HepG2 (cell line): ENCODE results near the gene SYTL1. TPM values are rescaled to one million over a fixed set of nuclear protein-coding genes. Genes with fewer than 3 reads are reported as not detected.

Experiments used
- ATAC-seq: fragments of 200-7000 bp; cut with Tn5 transposase; 3 replicates; pipeline ENCODE4 v1.9.1; 2020; ENCODE audit warnings: mild to moderate bottlenecking, moderate library complexity
- BruUV-seq: library from RNA; stranded (reverse); fragments of 400-500 nt; replicated peaks from 2 replicates; lab custom pipeline; 2021; lab: Mats Ljungman, UMichigan
- CTCF ChIA-PET: fragments of 300-600 bp; formaldehyde crosslinking; extraction: SDS; loops from one replicate; lab custom pipeline; 2021; ENCODE audit warnings: low total read pairs, inconsistent platforms, low intra/inter-chr PET ratio; lab: Yijun Ruan, JAX
- POLR2A ChIA-PET: fragments of 350-600 bp; sonication (Branson Sonifier 250); formaldehyde crosslinking; loops from one replicate; lab custom pipeline; 2020; ENCODE audit warnings: antibody characterized with exemption, inconsistent platforms; lab: Yijun Ruan, JAX
- DNase-seq: peaks from one replicate; pipeline ENCODE4 v3.0.0-alpha.2; 2015; ENCODE audit warnings: low spot score
- FAIRE-seq: peaks from 3 replicates; lab custom pipeline; 2011; peaks lifted over from hg19 to GRCh38; lab: Jason Lieb, UNC
- H2AFZ ChIP-seq: one replicate; pipeline ENCODE4 v1.6.1; 2011; ENCODE audit warnings: low read length, inconsistent platforms
- H3K27ac ChIP-seq: fragments of 300-600 bp; 3 replicates; pipeline ENCODE4 v1.8.0; 2011; ENCODE audit warnings: mixed run types, mild to moderate bottlenecking, mixed read lengths, low read length, inconsistent platforms; ENCODE audit not compliant: insufficient read depth; ENCODE audit errors: extremely low read length
- H3K27me3 ChIP-seq, 2 experiments: fragments of 200-600 bp in 1 of 2; 2 replicates in 1 of 2; 3 replicates in 1 of 2; pipeline versions ENCODE4 v1.6.0 to v1.8.0; 2011; ENCODE audit warnings: low read length in 2 of 2, mild to moderate bottlenecking in 2 of 2, moderate library complexity in 2 of 2, inconsistent platforms in 1 of 2; ENCODE audit not compliant: insufficient read depth in 2 of 2, control insufficient read depth in 1 of 2
- H3K36me3 ChIP-seq, 2 experiments: fragments of 200-600 bp in 1 of 2; replicated peaks in 1 of 2; 2 replicates in 1 of 2; 3 replicates in 1 of 2; pipeline versions ENCODE4 v1.5.1 to v1.8.0; 2011; ENCODE audit warnings: low read length in 2 of 2, inconsistent platforms in 1 of 2; ENCODE audit not compliant: insufficient read depth in 2 of 2, control insufficient read depth in 1 of 2
- H3K4me1 ChIP-seq: 2 replicates; pipeline ENCODE4 v1.5.1; 2012; ENCODE audit warnings: low read length, inconsistent platforms; ENCODE audit not compliant: insufficient read depth
- H3K4me2 ChIP-seq: 2 replicates; pipeline ENCODE4 v1.6.0; 2011; ENCODE audit warnings: low read depth, low read length, inconsistent platforms
- H3K4me3 ChIP-seq, 3 experiments: fragments of 200-600 bp in 1 of 3; sonication (generic), shearing (Covaris generic) in 1 of 3; replicated peaks in 1 of 3; 2 replicates each; pipeline ENCODE4 v1.5.1; 2011 to 2016; ENCODE audit warnings: low read length in 3 of 3, inconsistent platforms in 2 of 3, low read depth in 2 of 3, mild to moderate bottlenecking in 2 of 3, control low read depth in 1 of 3, mixed read lengths in 1 of 3; ENCODE audit not compliant: insufficient read depth in 1 of 3
- H3K79me2 ChIP-seq: one replicate; pipeline ENCODE4 v1.6.1; 2011; ENCODE audit warnings: low read length, inconsistent platforms; ENCODE audit not compliant: insufficient read depth
- H3K9ac ChIP-seq: 2 replicates; pipeline ENCODE4 v1.6.0; 2011; ENCODE audit warnings: mild to moderate bottlenecking, low read depth, low read length, inconsistent platforms; ENCODE audit not compliant: insufficient read depth
- H3K9me3 ChIP-seq: 2 replicates; pipeline ENCODE4 v1.5.1; 2012; ENCODE audit warnings: mild to moderate bottlenecking, low read length
- H4K20me1 ChIP-seq: 2 replicates; pipeline ENCODE4 v1.6.0; 2011; ENCODE audit warnings: inconsistent platforms, mild to moderate bottlenecking, low read length, moderate library complexity; ENCODE audit not compliant: insufficient read depth
- ARHGAP35 ChIP-seq: sonication (generic); formaldehyde crosslinking; IDR thresholded peaks from 2 replicates; pipeline ENCODE4 v1.9.0; 2022; ENCODE audit warnings: mild to moderate bottlenecking, inconsistent platforms, moderate library complexity, missing genetic modification reagents, borderline replicate concordance
- JUNB ChIP-seq: sonication (generic); formaldehyde crosslinking; IDR thresholded peaks from 2 replicates; pipeline ENCODE4 v1.8.0; 2022; ENCODE audit warnings: missing genetic modification reagents, mild to moderate bottlenecking, borderline replicate concordance
- ZFP1 ChIP-seq: IDR thresholded peaks from 2 replicates; pipeline ENCODE4 v1.6.1; 2016
- ZNF17 ChIP-seq: sonication (generic); formaldehyde crosslinking; IDR thresholded peaks from 2 replicates; pipeline ENCODE4 v1.5.0; 2020; ENCODE audit warnings: mild to moderate bottlenecking, missing genetic modification reagents
- ZNF251 ChIP-seq: sonication (generic); formaldehyde crosslinking; IDR thresholded peaks from 2 replicates; pipeline ENCODE4 v1.9.0; 2021; ENCODE audit warnings: mild to moderate bottlenecking, missing genetic modification reagents
- ZNF567 ChIP-seq: sonication (generic); formaldehyde crosslinking; IDR thresholded peaks from 2 replicates; pipeline ENCODE4 v1.8.1; 2023; ENCODE audit warnings: mild to moderate bottlenecking, missing genetic modification reagents, borderline replicate concordance
- WGBS: methylation state at CpG from one replicate; pipeline ENCODE4 v1.1.6; 2017; ENCODE audit warnings: low lambda C conversion rate; 5-methylcytosine and 5-hydroxymethylcytosine counted together
- in situ Hi-C: cut with HindIII; loops from 2 replicates; pipeline ENCODE4 v1.10.0; 2017; ENCODE audit warnings: low pct_unique_long_range_greater_than_20kb; ENCODE audit not compliant: extremely low pct_ligation_motif_present
- intact Hi-C: fragments of 100-400 bp; cut with micrococcal nuclease; formaldehyde crosslinking; loops from one replicate; pipeline ENCODE4 v1.10.0; 2022; ENCODE audit not compliant: unreplicated experiment
- polyA plus RNA-seq, 8 experiments: library from polyadenylated mRNA; depleted of rRNA in 3 of 8; stranded (reverse) in 7 of 8; unstranded in 1 of 8; fragments of >200 nt; fragmentation: Illumina TruSeq in 4 of 8; extraction: Trizol in 4 of 8; gene quantifications; 2 replicates each; pipeline versions ENCODE4 v1.2.1 to v1.2.3, GENCODE V29; 2011 to 2016; ENCODE audit warnings: low read depth in 4 of 8, missing spikeins in 1 of 8, mixed read lengths in 1 of 8; ENCODE audit not compliant: insufficient read depth in 1 of 8
- total RNA-seq, 5 experiments: library from RNA; depleted of rRNA; stranded (reverse); fragments of >200 nt; fragmentation: Illumina TruSeq; extraction: Trizol; gene quantifications; 2 replicates each; pipeline ENCODE4 v1.2.3, GENCODE V29; 2016; ENCODE audit warnings: low read depth in 1 of 5
- TF ChIP-seq, protein P1 (sequence below): sonication (generic); formaldehyde crosslinking; IDR thresholded peaks from 2 replicates; pipeline ENCODE4 v1.4.0; 2020; ENCODE audit warnings: missing genetic modification reagents
- TF ChIP-seq, protein P2 (sequence below): sonication (generic); formaldehyde crosslinking; IDR thresholded peaks from 2 replicates; pipeline ENCODE4 v1.4.0; 2020; ENCODE audit warnings: low read depth, mild to moderate bottlenecking, missing genetic modification reagents
- TF ChIP-seq, protein P3 (sequence below): sonication (generic); formaldehyde crosslinking; IDR thresholded peaks from 2 replicates; pipeline ENCODE4 v1.5.0; 2020; ENCODE audit warnings: missing genetic modification reagents
- TF ChIP-seq, protein P4 (sequence below): sonication (generic); formaldehyde crosslinking; IDR thresholded peaks from 2 replicates; pipeline ENCODE4 v1.5.1; 2020; ENCODE audit warnings: missing genetic modification reagents, mild to moderate bottlenecking, borderline replicate concordance

Gene SYTL1
- total and polyA plus RNA-seq, 2 of the 13 experiments (the other 11 are each of a cell fraction or from before 2014, with no cell fraction given) = 11.1 to 17.8 TPM

DNA sequence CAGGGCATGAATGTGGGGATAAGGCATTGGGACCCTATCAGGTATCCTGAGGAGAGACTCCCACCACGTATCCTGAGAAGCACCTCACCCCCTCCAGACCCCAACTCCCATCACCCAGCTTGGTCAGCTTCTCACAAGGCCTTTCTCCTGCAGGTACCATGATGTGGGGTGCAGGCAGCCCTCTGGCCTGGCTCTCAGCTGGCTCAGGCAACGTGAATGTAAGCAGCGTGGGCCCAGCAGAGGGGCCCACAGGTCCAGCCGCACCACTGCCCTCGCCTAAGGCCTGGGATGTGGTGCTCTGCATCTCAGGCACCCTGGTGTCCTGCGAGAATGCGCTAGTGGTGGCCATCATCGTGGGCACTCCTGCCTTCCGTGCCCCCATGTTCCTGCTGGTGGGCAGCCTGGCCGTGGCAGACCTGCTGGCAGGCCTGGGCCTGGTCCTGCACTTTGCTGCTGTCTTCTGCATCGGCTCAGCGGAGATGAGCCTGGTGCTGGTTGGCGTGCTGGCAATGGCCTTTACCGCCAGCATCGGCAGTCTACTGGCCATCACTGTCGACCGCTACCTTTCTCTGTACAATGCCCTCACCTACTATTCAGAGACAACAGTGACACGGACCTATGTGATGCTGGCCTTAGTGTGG lies 51.9 kb downstream of the SYTL1 start:
- Histone ChIP-seq H3K79me2 (no peaks in the 10 kb centered on the region), H3K9me3 (no peaks in the 10 kb centered on the region), H3K27me3 (peaks cover 0 to 2% of the 10 kb centered on the region in 2 experiments; a peak in 2 of 5 replicates), H3K9ac (no peak overlapping the region), H3K27ac (no peak overlapping the region), H3K4me3 (no peak overlapping the region), H3K4me2 (peak overlapping the region; percentile 90), H4K20me1 (no peaks in the 10 kb centered on the region), H3K4me1 (peaks cover 28% of the 10 kb centered on the region), H3K36me3 (no peaks in the 10 kb centered on the region), H2AFZ (no peak overlapping the region)
- POLR2A ChIA-PET = no interaction called here
- in situ Hi-C loops (loop anchor here (5.0 kb wide), 4 partner anchors 36 to 281 kb away; no protein-coding TSS in a partner anchor), intact Hi-C loops (loop anchor here (2.0 to 10.0 kb wide), 2 partner anchors 213 to 271 kb away; no protein-coding TSS in a partner anchor)
- no peak for TF ChIP-seq JUNB (CRISPR knock-in tag)
- TF ChIP-seq, protein P1, sequence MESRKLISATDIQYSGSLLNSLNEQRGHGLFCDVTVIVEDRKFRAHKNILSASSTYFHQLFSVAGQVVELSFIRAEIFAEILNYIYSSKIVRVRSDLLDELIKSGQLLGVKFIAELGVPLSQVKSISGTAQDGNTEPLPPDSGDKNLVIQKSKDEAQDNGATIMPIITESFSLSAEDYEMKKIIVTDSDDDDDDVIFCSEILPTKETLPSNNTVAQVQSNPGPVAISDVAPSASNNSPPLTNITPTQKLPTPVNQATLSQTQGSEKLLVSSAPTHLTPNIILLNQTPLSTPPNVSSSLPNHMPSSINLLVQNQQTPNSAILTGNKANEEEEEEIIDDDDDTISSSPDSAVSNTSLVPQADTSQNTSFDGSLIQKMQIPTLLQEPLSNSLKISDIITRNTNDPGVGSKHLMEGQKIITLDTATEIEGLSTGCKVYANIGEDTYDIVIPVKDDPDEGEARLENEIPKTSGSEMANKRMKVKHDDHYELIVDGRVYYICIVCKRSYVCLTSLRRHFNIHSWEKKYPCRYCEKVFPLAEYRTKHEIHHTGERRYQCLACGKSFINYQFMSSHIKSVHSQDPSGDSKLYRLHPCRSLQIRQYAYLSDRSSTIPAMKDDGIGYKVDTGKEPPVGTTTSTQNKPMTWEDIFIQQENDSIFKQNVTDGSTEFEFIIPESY (CRISPR knock-in tag) = 0 out of 2 replicates have a peak, but pooled peaks have one; percentile 22
- FAIRE-seq (no peak), ATAC-seq (no peak), DNase-seq (no peak)
- CTCF ChIA-PET = interaction anchor here (1.5 kb wide), 1 partner anchor 213 kb away, joined by 6 read pairs; no protein-coding TSS in a partner anchor
- TSS peak; percentile 62 for BruUV-seq
- WGBS = 93% methylated on average over 3 of the region's 18 CpGs

DNA sequence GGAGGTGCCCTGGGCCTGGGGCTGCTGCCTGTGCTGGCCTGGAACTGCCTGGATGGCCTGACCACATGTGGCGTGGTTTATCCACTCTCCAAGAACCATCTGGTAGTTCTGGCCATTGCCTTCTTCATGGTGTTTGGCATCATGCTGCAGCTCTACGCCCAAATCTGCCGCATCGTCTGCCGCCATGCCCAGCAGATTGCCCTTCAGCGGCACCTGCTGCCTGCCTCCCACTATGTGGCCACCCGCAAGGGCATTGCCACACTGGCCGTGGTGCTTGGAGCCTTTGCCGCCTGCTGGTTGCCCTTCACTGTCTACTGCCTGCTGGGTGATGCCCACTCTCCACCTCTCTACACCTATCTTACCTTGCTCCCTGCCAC lies 52.4 kb downstream of the SYTL1 start:
- Histone ChIP-seq H3K36me3 (no peaks in the 10 kb centered on the region), H2AFZ (no peak overlapping the region), H3K9ac (no peak overlapping the region), H3K27me3 (peaks cover 0 to 2% of the 10 kb centered on the region in 2 experiments; a peak in 2 of 5 replicates), H3K9me3 (no peaks in the 10 kb centered on the region), H3K79me2 (no peaks in the 10 kb centered on the region), H3K4me3 (no peak overlapping the region), H4K20me1 (no peaks in the 10 kb centered on the region), H3K4me1 (peaks cover 28% of the 10 kb centered on the region), H3K27ac (no peak overlapping the region), H3K4me2 (no peak overlapping the region)
- in situ Hi-C loops = loop anchor here (5.0 kb wide), 4 partner anchors 37 to 282 kb away; no protein-coding TSS in a partner anchor
- 95% methylated on average over 8 of the region's 9 CpGs for WGBS
- intact Hi-C loops = loop anchor here (10.0 kb wide), 1 partner anchor 271 kb away; no protein-coding TSS in a partner anchor
- FAIRE-seq = no peak
- ChIA-PET CTCF (interaction anchor here (1.5 to 2.4 kb wide), 2 partner anchors 37 to 94 kb away, joined by 10 to 17 read pairs; no protein-coding TSS in a partner anchor), POLR2A (interaction anchor here (1.8 kb wide), 1 partner anchor 213 kb away, joined by 6 read pairs; no protein-coding TSS in a partner anchor)
- ATAC-seq = no peak
- BruUV-seq = no TSS peak
- no peak for DNase-seq
- no peak for TF ChIP-seq ZNF567 (CRISPR knock-in tag)
- no peak for TF ChIP-seq ARHGAP35
- TF ChIP-seq, protein P2, sequence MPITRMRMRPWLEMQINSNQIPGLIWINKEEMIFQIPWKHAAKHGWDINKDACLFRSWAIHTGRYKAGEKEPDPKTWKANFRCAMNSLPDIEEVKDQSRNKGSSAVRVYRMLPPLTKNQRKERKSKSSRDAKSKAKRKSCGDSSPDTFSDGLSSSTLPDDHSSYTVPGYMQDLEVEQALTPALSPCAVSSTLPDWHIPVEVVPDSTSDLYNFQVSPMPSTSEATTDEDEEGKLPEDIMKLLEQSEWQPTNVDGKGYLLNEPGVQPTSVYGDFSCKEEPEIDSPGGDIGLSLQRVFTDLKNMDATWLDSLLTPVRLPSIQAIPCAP (CRISPR knock-in tag) = no peak
- TF ChIP-seq, protein P3, sequence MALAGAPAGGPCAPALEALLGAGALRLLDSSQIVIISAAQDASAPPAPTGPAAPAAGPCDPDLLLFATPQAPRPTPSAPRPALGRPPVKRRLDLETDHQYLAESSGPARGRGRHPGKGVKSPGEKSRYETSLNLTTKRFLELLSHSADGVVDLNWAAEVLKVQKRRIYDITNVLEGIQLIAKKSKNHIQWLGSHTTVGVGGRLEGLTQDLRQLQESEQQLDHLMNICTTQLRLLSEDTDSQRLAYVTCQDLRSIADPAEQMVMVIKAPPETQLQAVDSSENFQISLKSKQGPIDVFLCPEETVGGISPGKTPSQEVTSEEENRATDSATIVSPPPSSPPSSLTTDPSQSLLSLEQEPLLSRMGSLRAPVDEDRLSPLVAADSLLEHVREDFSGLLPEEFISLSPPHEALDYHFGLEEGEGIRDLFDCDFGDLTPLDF (CRISPR knock-in tag) = no peak
- no peak for TF ChIP-seq ZNF17 (CRISPR knock-in tag)
- TF ChIP-seq ZNF251 = no peak
- TF ChIP-seq, protein P4, sequence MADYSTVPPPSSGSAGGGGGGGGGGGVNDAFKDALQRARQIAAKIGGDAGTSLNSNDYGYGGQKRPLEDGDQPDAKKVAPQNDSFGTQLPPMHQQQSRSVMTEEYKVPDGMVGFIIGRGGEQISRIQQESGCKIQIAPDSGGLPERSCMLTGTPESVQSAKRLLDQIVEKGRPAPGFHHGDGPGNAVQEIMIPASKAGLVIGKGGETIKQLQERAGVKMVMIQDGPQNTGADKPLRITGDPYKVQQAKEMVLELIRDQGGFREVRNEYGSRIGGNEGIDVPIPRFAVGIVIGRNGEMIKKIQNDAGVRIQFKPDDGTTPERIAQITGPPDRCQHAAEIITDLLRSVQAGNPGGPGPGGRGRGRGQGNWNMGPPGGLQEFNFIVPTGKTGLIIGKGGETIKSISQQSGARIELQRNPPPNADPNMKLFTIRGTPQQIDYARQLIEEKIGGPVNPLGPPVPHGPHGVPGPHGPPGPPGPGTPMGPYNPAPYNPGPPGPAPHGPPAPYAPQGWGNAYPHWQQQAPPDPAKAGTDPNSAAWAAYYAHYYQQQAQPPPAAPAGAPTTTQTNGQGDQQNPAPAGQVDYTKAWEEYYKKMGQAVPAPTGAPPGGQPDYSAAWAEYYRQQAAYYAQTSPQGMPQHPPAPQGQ (CRISPR knock-in tag) = no peak
- no peak for TF ChIP-seq ZFP1 (CRISPR knock-in tag)
